WERI-Rb-1 (cell line): ENCODE measurements around the gene CHIT1.
A peak's percentile ranks its signal among the peaks of the same experiment; 100 is the strongest.
"Not testable (repeated sequence)": the region's sequence is repeated elsewhere in the genome, so short reads cannot be mapped to it uniquely, and the experiment has no call there.

ENCODE experiments used
- DNase-seq: peaks from one replicate; pipeline ENCODE4 v3.0.0-alpha.2; 2020
- H3K27ac ChIP-seq: fragments of 250-450 bp; sonication (Bioruptor Pico); 2 replicates; pipeline ENCODE4 v1.5.1; 2020; ENCODE audit warnings: mild to moderate bottlenecking, moderate library complexity
- H3K27me3 ChIP-seq: fragments of 250-450 bp; sonication (Bioruptor Pico); 2 replicates; pipeline ENCODE4 v1.5.1; 2021; ENCODE audit warnings: mild to moderate bottlenecking, low read depth, moderate library complexity; ENCODE audit not compliant: insufficient read depth, severe bottlenecking
- H3K36me3 ChIP-seq: fragments of 250-450 bp; sonication (Bioruptor Pico); 2 replicates; pipeline ENCODE4 v1.5.1; 2020; ENCODE audit warnings: mild to moderate bottlenecking, moderate library complexity
- H3K4me3 ChIP-seq: 2 replicates; pipeline ENCODE4 v1.5.1; 2011; ENCODE audit warnings: low read depth, mild to moderate bottlenecking, control low read depth, low read length
- H3K9me3 ChIP-seq: fragments of 250-450 bp; sonication (Bioruptor Pico); 2 replicates; pipeline ENCODE4 v1.5.1; 2021; ENCODE audit warnings: mild to moderate bottlenecking, moderate library complexity; ENCODE audit not compliant: severe bottlenecking
- CTCF ChIP-seq: IDR thresholded peaks from 2 replicates; pipeline ENCODE4 v1.5.1; 2011; ENCODE audit warnings: low read depth, mild to moderate bottlenecking, control low read depth, inconsistent platforms, low read length

Gene CHIT1

GRCh38 chr1:203267912-203268311, 38.4 kb upstream of the CHIT1 start:
- H3K36me3 ChIP-seq, result no peaks in the 10 kb centered on the region
- no peak for DNase-seq
- no peak overlapping the region for H3K4me3 ChIP-seq
- no peaks in the 10 kb centered on the region for H3K27me3 ChIP-seq
- TF ChIP-seq CTCF, result no peak
- peak overlapping the region; percentile 26 for H3K27ac ChIP-seq
- no peaks in the 10 kb centered on the region for H3K9me3 ChIP-seq

GRCh38 chr1:203267347-203267846, 37.9 kb upstream of the CHIT1 start:
- peak; percentile 96 for TF ChIP-seq CTCF

GRCh38 chr1:203266140-203266539, 36.7 kb upstream of the CHIT1 start:
- H3K27ac ChIP-seq, result peak overlapping the region; percentile 83
- H3K27me3 ChIP-seq, H3K36me3 ChIP-seq, H3K9me3 ChIP-seq, DNase-seq, H3K4me3 ChIP-seq: not testable (repeated sequence)

More at GRCh38 chr1:203267347-203267846, 37.9 kb upstream of the CHIT1 start:
- Histone ChIP-seq H3K36me3 (no peaks in the 10 kb centered on the region), H3K9me3 (peaks cover 4% of the 10 kb centered on the region), H3K27me3 (no peaks in the 10 kb centered on the region), H3K27ac (peak overlapping the region; percentile 26), H3K4me3 (no peak overlapping the region)
- peak; percentile 96 for DNase-seq

GRCh38 chr1:203265541-203265940, 36.1 kb upstream of the CHIT1 start:
- H3K9me3 ChIP-seq, result peaks cover 7% of the 10 kb centered on the region
- peak overlapping the region; percentile 83 for H3K27ac ChIP-seq
- no peaks in the 10 kb centered on the region for H3K27me3 ChIP-seq
- no peak for TF ChIP-seq CTCF
- no peak for DNase-seq
- no peaks in the 10 kb centered on the region for H3K36me3 ChIP-seq
- no peak overlapping the region for H3K4me3 ChIP-seq

- no peak for DNase-seq
These were observed 34.6 kb upstream of the CHIT1 start for GRCh38 chr1:203264052-203264501.

GRCh38 chr1:203263496-203263895, 34.0 kb upstream of the CHIT1 start:
- no peak for DNase-seq
- Histone ChIP-seq H3K27me3 (no peaks in the 10 kb centered on the region), H3K4me3 (no peak overlapping the region), H3K27ac (peak overlapping the region; percentile 46), H3K9me3 (peaks cover 13% of the 10 kb centered on the region), H3K36me3 (no peaks in the 10 kb centered on the region)
- TF ChIP-seq CTCF, result no peak

More at GRCh38 chr1:203264052-203264501, 34.6 kb upstream of the CHIT1 start:
- Histone ChIP-seq H3K36me3 (no peaks in the 10 kb centered on the region), H3K27me3 (no peaks in the 10 kb centered on the region), H3K27ac (peak overlapping the region; percentile 46), H3K4me3 (no peak overlapping the region), H3K9me3 (peaks cover 10% of the 10 kb centered on the region)
- TF ChIP-seq CTCF, result no peak

GRCh38 chr1:203256636-203257035, 27.2 kb upstream of the CHIT1 start:
- H3K4me3 ChIP-seq, H3K36me3 ChIP-seq, DNase-seq, H3K27me3 ChIP-seq, H3K27ac ChIP-seq: not testable (repeated sequence)
- H3K9me3 ChIP-seq, result peaks cover 50% of the 10 kb centered on the region

- H3K36me3 ChIP-seq, DNase-seq, H3K27me3 ChIP-seq, H3K4me3 ChIP-seq: not testable (repeated sequence)
- H3K9me3 ChIP-seq, result peaks cover 50% of the 10 kb centered on the region
- peak overlapping the region; percentile 92 for H3K27ac ChIP-seq
These were observed 25.3 kb upstream of the CHIT1 start for GRCh38 chr1:203254782-203255181.
